Left renal cortex interstitium (tissue), 4 donors: ENCODE measurements around the gene ZFYVE26. TPM values are rescaled to one million over a fixed set of nuclear protein-coding genes. Genes with fewer than 3 reads are reported as not detected.
"Not testable (repeated sequence)": the region's sequence is repeated elsewhere in the genome, so short reads cannot be mapped to it uniquely, and the experiment has no call there.

Experiments used
- DNase-seq, 4 donors: peaks; one replicate each; pipeline ENCODE4 v3.0.0-alpha.2; 2013; ENCODE audit warnings: low read depth in 4 of 4, low spot score in 2 of 4, missing footprints in 1 of 4
- polyA plus RNA-seq, 4 donors: library from polyadenylated mRNA; unstranded; fragments of 120-200 nt; gene quantifications; one replicate each; pipeline ENCODE4 v1.2.1, GENCODE V29; 2013; ENCODE audit not compliant: insufficient read length in 4 of 4

The ZFYVE26 gene
- polyA plus RNA-seq, 4 donors = 14.1 to 19.0 (median 16.4) TPM

GRCh38 chr14:67717048-67717447 lies 99.3 kb downstream of the ZFYVE26 start:
- DNase-seq = no peak

DNA sequence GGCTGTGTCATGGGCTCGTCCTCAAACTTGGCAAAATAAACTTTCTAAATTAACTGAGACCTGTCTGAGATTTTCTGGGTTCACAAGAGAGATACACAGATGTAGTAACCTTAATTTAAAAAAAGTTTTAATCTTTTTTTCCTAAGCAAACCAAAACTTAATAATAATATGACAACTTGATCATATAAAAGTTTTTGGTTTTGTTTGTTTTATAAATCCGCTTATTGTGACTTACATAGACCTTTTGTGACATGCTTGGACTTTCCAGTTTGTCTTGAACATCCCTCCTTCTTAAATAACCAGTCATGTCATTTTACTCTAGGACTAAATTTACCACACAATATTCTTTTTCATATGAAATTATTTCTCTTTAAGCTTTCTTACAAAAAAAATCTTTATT lies 106.2 kb downstream of the ZFYVE26 start:
- DNase-seq = no peak

GRCh38 chr14:67709796-67710195 lies 106.6 kb downstream of the ZFYVE26 start:
- not testable (repeated sequence) for DNase-seq

- DNase-seq = not testable (repeated sequence)
Measured at GRCh38 chr14:67709346-67709745, 107.0 kb downstream of the ZFYVE26 start.

DNA sequence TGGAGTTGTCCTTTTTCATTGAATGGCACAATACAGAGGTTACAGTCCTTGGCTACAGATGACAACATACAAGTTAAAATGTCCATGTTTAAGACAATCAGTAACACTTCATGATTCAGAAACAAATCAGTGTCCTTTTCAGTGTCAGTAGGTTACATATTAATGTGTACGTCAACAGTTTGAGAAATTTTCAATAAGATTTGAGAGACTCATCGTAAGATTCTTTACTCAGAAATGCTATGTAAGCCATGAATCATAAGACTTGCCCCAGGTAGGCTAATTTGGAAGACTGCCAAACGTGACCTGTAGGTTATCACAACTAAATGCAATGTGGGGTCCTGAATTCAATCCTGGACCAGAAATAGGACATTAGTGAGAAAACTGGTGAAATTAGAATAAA lies 111.2 kb downstream of the ZFYVE26 start:
- DNase-seq = no peak

- peak in 2 of 4 donors; percentile 34 to 48 for DNase-seq
Measured at GRCh38 chr14:67704484-67705089, 111.8 kb downstream of the ZFYVE26 start.

DNA sequence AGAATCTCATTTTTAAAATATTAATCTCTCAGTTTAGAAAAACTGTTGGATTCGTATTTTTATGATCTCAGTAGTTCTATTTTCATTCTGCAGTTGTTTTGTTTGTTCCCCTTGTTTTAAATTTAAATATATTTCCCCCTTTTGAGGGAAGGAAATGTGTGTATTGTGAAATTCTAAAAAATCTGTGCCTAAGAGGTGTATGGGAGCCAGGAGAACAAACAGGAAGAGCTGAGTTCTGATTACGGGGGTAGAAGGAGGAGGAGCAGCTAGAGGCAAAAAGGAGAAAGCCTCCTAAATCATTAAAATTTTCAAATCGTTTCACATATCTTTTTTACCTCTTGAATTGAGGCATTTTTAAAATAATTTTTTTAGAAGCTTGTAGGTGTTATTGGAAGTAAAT lies 112.4 kb downstream of the ZFYVE26 start:
- DNase-seq = no peak

DNA sequence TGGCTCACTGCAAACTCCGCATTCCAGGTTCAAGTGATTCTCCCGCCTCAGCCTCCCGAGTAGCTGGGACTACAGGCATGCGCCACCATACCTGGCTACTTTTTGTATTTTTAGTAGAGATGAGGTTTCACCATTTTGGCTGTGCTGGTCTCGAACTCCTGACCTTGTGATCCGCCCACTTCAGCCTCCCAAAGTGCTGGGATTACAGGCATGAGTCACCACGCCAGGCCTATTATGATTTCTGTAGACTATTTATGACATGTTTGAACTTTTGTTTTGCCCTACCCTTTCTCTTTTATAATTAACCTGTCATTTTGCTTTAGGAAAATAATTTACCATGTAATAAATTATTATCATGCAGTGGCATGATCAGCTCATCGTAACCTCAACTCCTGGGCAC lies 114.9 kb downstream of the ZFYVE26 start, which contains the start of gene RDH12:
Gene RDH12 (plus strand): TSS at position 395 of the 400 bp plus-strand sequence. CDS start 20,757 bp downstream, outside the sequence.
- not testable (repeated sequence) for DNase-seq

DNA sequence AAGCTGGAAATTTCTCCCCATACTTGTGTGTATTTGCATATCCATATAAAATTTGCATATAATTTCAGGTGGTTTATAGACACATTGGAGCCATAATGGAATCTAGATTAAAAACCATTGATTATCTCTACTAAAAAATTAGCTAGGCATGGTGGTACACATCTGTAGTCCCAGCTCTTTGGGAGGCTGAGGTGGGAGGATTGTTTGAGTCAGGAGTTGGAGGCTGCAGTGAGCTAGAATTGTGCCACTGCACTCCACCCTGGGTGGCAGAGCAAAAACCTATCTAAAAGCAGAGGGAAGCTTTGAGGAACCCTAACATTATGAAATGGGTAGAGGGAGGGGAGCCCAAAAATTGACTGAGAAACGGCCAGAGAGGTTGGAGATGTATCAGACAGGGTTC lies 118.2 kb downstream of the ZFYVE26 start:
- no peak for DNase-seq

DNA sequence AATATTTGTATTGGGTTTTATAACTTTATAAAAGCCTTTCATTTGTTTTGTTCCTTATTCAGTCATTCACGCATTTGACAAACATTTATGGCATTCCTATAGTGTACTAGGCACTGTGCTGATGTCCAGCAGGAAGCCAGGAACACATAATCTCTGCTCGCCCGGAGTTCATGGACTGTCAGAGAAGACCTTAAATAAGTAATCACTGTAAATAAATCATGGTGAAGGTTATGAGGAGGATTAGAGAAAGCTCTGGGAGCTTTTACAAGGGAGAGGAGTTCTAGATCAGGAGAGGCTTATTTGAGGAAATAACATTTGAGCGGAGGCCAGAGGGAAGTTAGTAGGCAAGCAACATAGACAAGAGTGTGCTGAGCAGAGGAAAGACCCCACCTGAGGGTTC lies 119.4 kb downstream of the ZFYVE26 start:
- no peak for DNase-seq

Other genes with a start within 250 kb of the ZFYVE26 start
- gene PIGH, start 216.3 kb downstream of the ZFYVE26 start, polyA plus RNA-seq = 10 to 100 TPM; 35.6 to 48.5 (median 41.6) TPM
- gene ARG2, start 196.7 kb downstream of the ZFYVE26 start, polyA plus RNA-seq = 10 to 100 TPM in 3 of 4 donors, 1 to 10 TPM in 1; 8.5 to 29.7 (median 11.1) TPM
- gene VTI1B, start 142.0 kb downstream of the ZFYVE26 start, polyA plus RNA-seq = 100 to 1,000 TPM in 2 of 4 donors, 10 to 100 TPM in 2; 99.0 to 130 (median 109) TPM
- 100 to 1,000 TPM in 3 of 4 donors, 10 to 100 TPM in 1; 96.0 to 120 (median 104) TPM for gene RDH11, start 120.8 kb downstream of the ZFYVE26 start, polyA plus RNA-seq
- gene RDH12, start 114.7 kb downstream of the ZFYVE26 start, polyA plus RNA-seq = 1 to 10 TPM in 1 of 4 donors, under 1 TPM in 3; 0.46 to 1.1 (median 0.62) TPM
- 10 to 100 TPM; 10.6 to 13.2 (median 11.3) TPM for gene RAD51B, start 3.2 kb upstream of the ZFYVE26 start, polyA plus RNA-seq